HG02981 (cell line): ENCODE measurements around the gene TPI1.

Source experiments
- ATAC-seq: cut with Tn5 transposase; IDR thresholded peaks from one replicate; pipeline ENCODE4 v1.9.1; 2021; ENCODE audit warnings: mild to moderate bottlenecking, moderate library complexity; ENCODE audit not compliant: unreplicated experiment

Gene TPI1

GRCh38 chr12:6867413-6868210 is at the start of gene TPI1:
TPI1 (plus strand) TSS chr12:6867531; CDS start chr12:6867567, 36 bp downstream.
- ATAC-seq = peak; percentile 57

DNA sequence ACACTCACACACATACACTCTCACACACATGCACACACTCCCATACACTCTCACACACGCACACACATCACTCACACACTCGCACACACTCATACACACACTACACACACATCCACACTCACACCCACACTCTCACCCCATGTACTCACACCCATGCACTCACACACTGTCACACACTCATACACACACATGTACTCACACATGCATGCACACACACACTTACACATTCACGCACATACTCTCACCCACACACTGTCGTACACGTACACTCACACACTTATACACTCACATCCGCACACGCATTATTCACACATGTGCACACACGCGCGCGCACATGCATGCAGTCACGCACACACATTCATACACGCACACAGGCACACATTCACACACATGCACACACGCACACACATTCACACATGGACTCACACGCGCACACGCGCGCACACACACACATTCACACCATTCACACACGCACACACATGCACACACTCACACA is 49.6 kb upstream of the TPI1 start:
- no peak for ATAC-seq

- ATAC-seq = no peak
Measured at GRCh38 chr12:6818222-6818621, 49.1 kb upstream of the TPI1 start.

DNA sequence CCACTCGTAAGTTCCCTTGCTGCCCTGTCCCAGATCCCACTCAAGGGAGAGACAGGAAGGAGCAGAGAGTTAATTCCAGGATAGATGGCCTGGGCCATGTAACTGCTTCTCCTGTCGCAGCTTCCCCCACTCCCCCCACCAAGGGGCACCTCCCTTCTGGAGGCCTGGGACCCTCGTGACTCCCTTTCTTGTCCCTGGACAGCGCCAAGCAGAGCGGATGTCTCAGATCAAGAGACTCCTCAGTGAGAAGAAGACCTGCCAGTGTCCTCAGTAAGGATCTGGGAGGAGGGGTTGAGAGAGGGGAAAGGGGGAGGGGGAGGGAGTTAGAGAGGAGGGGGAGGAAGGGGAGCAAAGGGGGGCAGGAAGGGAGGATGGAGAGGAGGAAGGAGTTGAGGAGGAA is 48.7 kb upstream of the TPI1 start:
- no peak for ATAC-seq

DNA sequence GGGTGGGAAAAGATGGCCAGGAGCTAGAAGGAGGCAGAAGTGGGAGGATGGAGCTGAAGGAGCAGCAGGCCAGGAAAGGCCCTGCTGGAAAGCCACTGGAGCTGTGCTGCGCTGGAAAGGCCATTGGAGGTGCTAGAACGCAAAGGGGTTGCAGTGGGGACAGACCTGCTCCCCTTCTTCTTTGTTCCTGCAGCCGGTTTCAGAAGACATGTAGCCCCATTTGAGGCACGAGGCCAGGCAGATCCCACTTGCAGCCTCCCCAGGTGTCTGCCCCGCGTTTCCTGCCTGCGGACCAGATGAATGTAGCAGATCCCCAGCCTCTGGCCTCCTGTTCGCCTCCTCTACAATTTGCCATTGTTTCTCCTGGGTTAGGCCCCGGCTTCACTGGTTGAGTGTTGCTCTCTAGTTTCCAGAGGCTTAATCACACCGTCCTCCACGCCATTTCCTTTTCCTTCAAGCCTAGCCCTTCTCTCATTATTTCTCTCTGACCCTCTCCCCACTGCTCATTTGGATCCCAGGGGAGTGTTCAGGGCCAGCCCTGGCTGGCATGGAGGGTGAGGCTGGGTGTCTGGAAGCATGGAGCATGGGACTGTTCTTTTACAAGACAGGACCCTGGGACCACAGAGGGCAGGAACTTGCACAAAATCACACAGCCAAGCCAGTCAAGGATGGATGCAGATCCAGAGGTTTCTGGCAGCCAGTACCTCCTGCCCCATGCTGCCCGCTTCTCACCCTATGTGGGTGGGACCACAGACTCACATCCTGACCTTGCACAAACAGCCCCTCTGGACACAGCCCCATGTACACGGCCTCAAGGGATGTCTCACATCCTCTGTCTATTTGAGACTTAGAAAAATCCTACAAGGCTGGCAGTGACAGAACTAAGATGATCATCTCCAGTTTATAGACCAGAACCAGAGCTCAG is 48.0 kb upstream of the TPI1 start:
- ATAC-seq = no peak

DNA sequence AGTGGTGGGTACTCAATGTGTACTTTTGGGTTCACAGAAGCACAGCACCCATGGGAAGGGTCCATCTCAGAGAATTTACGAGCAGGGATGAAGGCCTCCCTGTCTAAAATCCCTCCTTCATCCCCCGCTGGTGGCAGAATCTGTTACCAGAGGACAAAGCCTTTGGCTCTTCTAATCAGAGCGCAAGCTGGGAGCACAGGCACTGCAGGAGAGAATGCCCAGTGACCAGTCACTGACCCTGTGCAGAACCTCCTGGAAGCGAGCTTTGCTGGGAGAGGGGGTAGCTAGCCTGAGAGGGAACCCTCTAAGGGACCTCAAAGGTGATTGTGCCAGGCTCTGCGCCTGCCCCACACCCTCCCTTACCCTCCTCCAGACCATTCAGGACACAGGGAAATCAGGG is 47.2 kb upstream of the TPI1 start:
- no peak for ATAC-seq

- ATAC-seq = no peak
Measured at GRCh38 chr12:6821591-6822425, 45.5 kb upstream of the TPI1 start, which contains the start of gene GPR162. GPR162 (plus strand) TSS chr12:6821821; CDS start chr12:6823899, 2,078 bp downstream.

- ATAC-seq = no peak
Measured at GRCh38 chr12:6822426-6823135, 44.8 kb upstream of the TPI1 start.

DNA sequence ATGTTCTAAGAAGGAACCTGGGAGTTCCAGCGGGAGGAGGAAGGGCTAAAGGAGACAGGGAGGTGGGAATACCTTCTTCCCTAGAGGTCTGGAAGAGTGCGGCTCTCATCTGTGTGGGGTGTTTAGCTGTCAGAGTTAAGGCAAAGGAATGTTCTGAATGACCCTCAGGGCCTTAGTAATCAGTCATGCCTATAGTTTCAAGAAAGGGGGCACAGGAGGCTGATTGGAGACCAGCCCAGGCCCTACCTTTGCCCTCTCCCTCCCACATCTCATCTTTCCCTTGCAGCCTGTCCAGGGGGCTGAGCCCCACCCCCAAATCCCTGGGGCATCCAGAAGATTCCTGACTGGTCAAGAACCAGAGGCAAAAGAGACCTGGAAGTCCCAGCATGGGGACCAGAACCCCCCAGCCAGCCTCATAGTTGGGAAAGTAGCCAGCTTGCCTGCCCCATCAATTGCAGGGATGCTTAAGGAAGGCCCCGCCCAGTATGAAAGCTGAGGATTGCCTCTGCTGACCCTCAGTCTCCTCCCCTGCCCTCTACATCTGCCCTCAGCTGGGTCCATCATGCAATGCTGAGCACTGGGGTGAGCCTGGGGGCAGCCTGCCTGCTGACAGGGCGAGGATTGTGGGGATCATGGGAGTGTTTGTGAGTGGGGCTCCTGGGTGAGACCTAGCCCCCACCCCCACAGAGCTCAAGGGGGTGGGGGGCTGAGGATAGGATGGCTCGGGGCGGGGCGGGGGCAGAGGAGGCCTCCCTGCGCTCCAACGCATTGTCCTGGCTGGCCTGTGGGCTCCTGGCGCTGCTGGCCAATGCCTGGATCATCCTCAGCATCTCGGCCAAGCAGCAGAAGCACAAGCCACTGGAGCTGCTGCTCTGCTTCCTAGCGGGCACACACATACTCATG is 43.9 kb upstream of the TPI1 start:
- ATAC-seq = no peak

DNA sequence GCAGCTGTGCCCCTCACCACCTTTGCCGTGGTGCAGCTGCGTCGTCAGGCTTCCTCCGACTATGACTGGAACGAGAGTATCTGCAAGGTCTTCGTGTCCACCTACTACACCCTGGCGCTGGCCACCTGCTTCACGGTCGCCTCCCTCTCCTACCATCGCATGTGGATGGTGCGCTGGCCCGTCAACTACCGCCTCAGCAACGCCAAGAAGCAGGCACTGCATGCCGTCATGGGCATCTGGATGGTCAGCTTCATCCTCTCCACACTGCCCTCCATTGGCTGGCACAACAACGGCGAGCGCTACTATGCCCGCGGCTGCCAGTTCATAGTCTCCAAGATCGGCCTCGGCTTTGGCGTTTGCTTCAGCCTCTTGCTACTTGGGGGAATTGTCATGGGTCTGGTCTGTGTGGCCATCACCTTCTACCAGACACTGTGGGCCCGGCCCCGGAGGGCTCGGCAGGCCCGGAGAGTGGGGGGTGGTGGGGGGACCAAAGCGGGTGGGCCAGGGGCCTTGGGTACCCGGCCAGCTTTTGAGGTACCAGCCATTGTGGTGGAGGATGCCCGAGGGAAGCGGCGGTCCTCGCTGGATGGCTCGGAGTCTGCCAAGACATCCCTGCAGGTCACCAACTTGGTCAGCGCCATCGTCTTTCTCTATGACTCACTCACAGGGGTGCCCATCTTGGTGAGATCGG is 43.1 kb upstream of the TPI1 start:
- no peak for ATAC-seq

DNA sequence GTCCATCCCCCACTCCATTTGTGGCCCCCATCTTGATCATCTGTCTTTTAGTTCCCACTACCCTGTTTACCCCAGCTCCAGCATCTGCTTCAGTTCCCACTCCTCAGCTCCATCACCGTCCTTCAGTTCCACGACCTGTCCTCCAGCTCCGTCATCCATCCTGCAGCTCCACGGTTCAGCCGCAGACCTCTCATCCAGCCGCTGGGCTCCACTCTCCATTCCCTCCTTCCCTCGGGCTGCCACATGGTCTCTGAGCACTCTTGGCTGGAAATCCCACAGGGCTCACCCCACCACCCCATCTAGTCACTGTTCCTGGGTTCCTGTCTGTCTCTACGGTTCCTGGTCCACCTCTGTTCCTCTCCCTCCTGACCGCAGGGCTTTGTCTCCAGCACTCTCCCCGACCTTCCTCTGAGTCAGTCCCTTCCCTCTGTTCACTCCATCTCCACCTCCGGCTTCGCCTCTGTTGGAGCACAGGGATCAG is 42.4 kb upstream of the TPI1 start:
- no peak for ATAC-seq

DNA sequence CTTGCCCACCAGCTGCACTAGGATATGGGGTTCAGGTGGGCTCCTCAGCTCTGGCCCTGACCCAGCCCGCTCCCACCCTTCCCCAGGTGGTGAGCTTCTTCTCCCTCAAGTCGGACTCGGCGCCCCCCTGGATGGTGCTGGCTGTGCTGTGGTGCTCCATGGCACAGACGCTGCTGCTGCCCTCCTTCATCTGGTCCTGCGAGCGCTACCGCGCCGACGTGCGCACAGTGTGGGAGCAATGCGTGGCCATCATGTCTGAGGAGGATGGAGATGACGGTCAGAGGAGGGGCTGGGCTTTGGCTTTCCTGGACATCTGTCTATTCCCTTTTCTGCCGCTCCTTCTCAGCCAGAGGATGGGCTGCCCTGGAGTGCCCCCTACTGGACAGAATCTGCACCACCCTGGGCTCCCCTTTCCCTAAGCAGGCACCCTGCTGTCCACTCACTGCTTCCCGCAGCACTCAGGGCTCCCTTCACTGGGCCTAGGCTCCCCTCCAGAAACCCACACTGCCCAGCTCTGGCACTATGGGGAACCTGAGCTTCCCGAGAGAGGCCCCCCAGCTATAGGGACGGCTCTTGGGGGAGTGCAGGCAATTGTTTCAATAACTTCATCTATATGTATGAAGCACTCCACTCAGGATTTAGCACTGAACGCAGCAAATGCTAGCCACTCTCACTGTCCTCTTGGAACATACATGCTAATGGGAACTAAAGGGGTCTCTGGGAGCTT is 41.8 kb upstream of the TPI1 start:
- no peak for ATAC-seq

DNA sequence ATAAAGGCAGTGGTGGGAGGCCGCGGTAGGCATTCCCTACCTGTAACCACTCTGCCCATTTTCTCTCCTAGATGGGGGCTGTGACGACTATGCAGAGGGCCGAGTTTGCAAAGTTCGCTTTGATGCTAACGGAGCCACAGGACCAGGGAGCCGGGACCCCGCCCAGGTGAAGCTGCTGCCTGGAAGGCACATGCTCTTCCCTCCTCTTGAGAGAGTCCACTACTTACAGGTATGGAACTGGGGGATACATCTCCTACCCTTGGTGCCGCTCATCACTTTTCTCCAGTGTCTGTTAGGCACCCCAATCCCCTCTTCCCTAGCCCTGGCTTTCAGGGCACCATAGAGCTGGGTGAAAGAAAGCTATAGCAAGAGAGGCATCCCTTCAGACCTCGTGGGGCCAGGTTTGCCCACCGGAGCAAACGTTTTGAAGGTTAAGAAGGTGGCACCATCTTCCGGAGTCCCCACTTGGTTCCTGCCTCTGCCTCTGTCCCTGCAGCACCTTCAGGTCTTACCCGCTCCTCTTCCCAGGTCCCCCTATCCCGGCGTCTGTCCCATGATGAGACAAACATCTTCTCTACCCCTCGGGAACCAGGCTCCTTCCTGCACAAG is 41.1 kb upstream of the TPI1 start:
- no peak for ATAC-seq

GRCh38 chr12:6826734-6827436 is 40.4 kb upstream of the TPI1 start:
- no peak for ATAC-seq

DNA sequence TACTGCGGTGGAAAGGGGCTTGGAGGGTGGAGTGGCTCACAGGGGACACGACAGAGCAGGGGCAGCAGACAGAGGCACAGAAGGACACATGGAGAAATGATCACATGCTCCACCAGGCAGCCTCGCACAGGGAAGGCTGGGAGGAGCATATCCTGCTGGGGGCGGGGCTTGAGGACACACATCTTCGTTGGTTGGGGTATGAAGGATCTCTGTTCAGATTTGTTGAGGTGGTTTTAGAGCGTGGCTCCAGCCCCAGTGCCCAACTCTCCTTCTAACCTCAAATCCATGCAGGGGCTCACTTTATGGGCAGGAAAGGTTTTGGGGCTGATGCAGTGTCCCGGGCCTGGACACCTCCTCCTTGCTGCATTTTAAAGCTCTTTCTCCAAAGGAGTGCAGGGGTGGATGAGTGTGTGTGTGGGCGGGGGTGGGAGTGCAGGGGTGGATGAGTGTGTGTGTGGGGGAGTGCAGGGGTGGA is 39.9 kb upstream of the TPI1 start:
- no peak for ATAC-seq

- ATAC-seq = no peak
Measured at GRCh38 chr12:6827982-6828780, 39.1 kb upstream of the TPI1 start, which contains the start of gene P3H3. P3H3 (plus strand) TSS chr12:6828407; CDS start chr12:6828441, 34 bp downstream.
